Upper lobe of left lung (tissue), 4 donors: ENCODE data around the gene COL19A1.

Experiments
- POLR2AphosphoS5 ChIP-seq, 2 donors: sonication (generic); formaldehyde crosslinking; IDR thresholded peaks; one replicate each; pipeline ENCODE4 v1.5.1; 2017; ENCODE audit warnings: antibody characterized with exemption in 2 of 2
- TF ChIP-seq, protein P1 (sequence below), 6 experiments: fragments of 450-650 bp in 4 of 6; fragments of 200-600 bp in 2 of 6; sonication (generic) in 2 of 6; IDR thresholded peaks; one replicate each; pipeline ENCODE4 v1.5.1; 2016 to 2019; ENCODE audit warnings: antibody characterized with exemption in 6 of 6

DNA sequence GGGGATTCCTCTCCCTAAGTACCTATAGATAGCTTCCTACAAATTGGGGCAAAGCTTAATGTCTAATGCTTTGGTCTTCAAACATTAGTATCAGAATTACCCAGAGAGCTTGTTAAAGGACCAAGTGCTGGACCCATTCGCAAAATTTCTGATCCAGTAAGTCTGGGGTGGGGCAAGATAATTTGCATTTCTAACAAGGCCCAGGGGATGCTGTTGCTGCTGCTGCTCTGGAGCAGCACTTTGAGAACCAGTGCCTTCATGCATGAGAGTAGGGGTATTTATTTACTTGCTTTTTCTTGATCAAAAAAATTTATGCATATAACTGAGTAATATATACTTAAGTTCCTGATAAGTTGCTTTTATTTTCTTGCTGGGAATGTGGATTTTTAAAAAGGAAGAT is 24.5 kb upstream of the COL19A1 start:
- TF ChIP-seq, protein P1, sequence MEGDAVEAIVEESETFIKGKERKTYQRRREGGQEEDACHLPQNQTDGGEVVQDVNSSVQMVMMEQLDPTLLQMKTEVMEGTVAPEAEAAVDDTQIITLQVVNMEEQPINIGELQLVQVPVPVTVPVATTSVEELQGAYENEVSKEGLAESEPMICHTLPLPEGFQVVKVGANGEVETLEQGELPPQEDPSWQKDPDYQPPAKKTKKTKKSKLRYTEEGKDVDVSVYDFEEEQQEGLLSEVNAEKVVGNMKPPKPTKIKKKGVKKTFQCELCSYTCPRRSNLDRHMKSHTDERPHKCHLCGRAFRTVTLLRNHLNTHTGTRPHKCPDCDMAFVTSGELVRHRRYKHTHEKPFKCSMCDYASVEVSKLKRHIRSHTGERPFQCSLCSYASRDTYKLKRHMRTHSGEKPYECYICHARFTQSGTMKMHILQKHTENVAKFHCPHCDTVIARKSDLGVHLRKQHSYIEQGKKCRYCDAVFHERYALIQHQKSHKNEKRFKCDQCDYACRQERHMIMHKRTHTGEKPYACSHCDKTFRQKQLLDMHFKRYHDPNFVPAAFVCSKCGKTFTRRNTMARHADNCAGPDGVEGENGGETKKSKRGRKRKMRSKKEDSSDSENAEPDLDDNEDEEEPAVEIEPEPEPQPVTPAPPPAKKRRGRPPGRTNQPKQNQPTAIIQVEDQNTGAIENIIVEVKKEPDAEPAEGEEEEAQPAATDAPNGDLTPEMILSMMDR (IDR thresholded peaks at IDR 0.05) = no peak
- no peak for TF ChIP-seq POLR2AphosphoS5 (IDR thresholded peaks at IDR 0.05)
